B cell (primary cell): ENCODE results near the gene PHLDB3. TPM values are rescaled to one million over a fixed set of nuclear protein-coding genes. Genes with fewer than 3 reads are reported as not detected.

ENCODE experiments used
- ATAC-seq: fragments of 200-7000 bp; cut with Tn5 transposase; one replicate; pipeline ENCODE4 v1.10.0; 2021; ENCODE audit warnings: low read depth, mild to moderate bottlenecking, moderate number of reproducible peaks, moderate library complexity
- CTCF ChIA-PET: fragments of 350-600 bp; sonication (Branson Sonifier 250); formaldehyde crosslinking; loops from one replicate; lab custom pipeline; 2021; ENCODE audit warnings: antibody characterized with exemption, inconsistent platforms; lab: Charles Lee
- POLR2A ChIA-PET: fragments of 350-600 bp; sonication (Branson Sonifier 250); formaldehyde crosslinking; loops from one replicate; lab custom pipeline; 2021; ENCODE audit warnings: antibody characterized with exemption; lab: Charles Lee
- DNase-seq: peaks from one replicate; pipeline ENCODE4 v3.0.0; 2013
- H2AFZ ChIP-seq: 2 replicates; pipeline ENCODE4 v1.6.1; 2012; ENCODE audit warnings: mild to moderate bottlenecking, low read depth, low read length; ENCODE audit not compliant: insufficient read depth, poor library complexity, severe bottlenecking
- H3K27ac ChIP-seq, 2 donors: 1 replicate in 1 of 2; 2 replicates in 1 of 2; pipeline ENCODE4 v1.5.1; 2012 to 2013; ENCODE audit warnings: low read length in 2 of 2, mild to moderate bottlenecking in 2 of 2, moderate library complexity in 1 of 2
- H3K27me3 ChIP-seq, 4 experiments: fragments of 200-600 bp in 1 of 4; sonication (generic) in 1 of 4; replicated peaks in 1 of 4; 1 replicate in 2 of 4; 2 replicates in 2 of 4; pipeline versions ENCODE4 v1.6.1 to v1.7.0; 2013 to 2016; ENCODE audit warnings: low read length in 3 of 4, mild to moderate bottlenecking in 2 of 4, mixed read lengths in 1 of 4, moderate library complexity in 1 of 4; ENCODE audit not compliant: insufficient read depth in 4 of 4, control insufficient read depth in 3 of 4; ENCODE audit errors: control extremely low read depth in 1 of 4
- H3K36me3 ChIP-seq, 2 experiments: replicated peaks in 1 of 2; 1 replicate in 1 of 2; 2 replicates in 1 of 2; pipeline versions ENCODE4 v1.6.1 to v1.7.1; 2013; ENCODE audit warnings: low read length in 1 of 2; ENCODE audit not compliant: insufficient read depth in 2 of 2, control insufficient read depth in 1 of 2; ENCODE audit errors: control extremely low read depth in 1 of 2, extremely low read depth in 1 of 2
- H3K4me1 ChIP-seq, 2 donors: fragments of 200-600 bp in 1 of 2; sonication (generic) in 1 of 2; 1 replicate in 1 of 2; 2 replicates in 1 of 2; pipeline versions ENCODE4 v1.5.1 to v1.6.1; 2013 to 2017; ENCODE audit warnings: low read length in 2 of 2; ENCODE audit not compliant: control insufficient read depth in 2 of 2, insufficient read depth in 2 of 2
- H3K4me2 ChIP-seq: replicated peaks from 2 replicates; pipeline ENCODE3; 2012; ENCODE audit warnings: mild to moderate bottlenecking, low read depth, low read length; ENCODE audit not compliant: poor library complexity, severe bottlenecking
- H3K4me3 ChIP-seq, 5 experiments: fragments of 200-600 bp in 1 of 5; sonication (generic) in 1 of 5; 1 replicate in 3 of 5; 2 replicates in 2 of 5; pipeline versions ENCODE4 v1.5.1 to v1.7.0; 2011 to 2016; ENCODE audit warnings: low read length in 4 of 5, mild to moderate bottlenecking in 4 of 5, low read depth in 2 of 5, control low read depth in 1 of 5, moderate library complexity in 1 of 5; ENCODE audit not compliant: insufficient read depth in 1 of 5; ENCODE audit errors: control extremely low read depth in 1 of 5, extremely low read depth in 1 of 5
- H3K79me2 ChIP-seq: fragments of 200-600 bp; sonication (generic); one replicate; pipeline ENCODE4 v1.6.0; 2016; ENCODE audit warnings: low read length; ENCODE audit not compliant: control insufficient read depth, insufficient read depth
- H3K9ac ChIP-seq: fragments of 200-600 bp; sonication (generic); 2 replicates; pipeline ENCODE4 v1.6.1; 2017; ENCODE audit warnings: mild to moderate bottlenecking, low read length, moderate library complexity
- H3K9me3 ChIP-seq, 3 donors: one replicate each; pipeline versions ENCODE4 v1.6.1 to v1.7.1; 2013; ENCODE audit warnings: low read length in 2 of 3; ENCODE audit not compliant: control insufficient read depth in 2 of 3, insufficient read depth in 1 of 3; ENCODE audit errors: control extremely low read depth in 1 of 3
- H4K20me1 ChIP-seq: 2 replicates; pipeline ENCODE4 v1.6.0; 2012; ENCODE audit warnings: mild to moderate bottlenecking, low read length; ENCODE audit not compliant: insufficient read depth, control insufficient read depth, poor library complexity, severe bottlenecking
- H3K27ac Mint-ChIP-seq: one replicate; pipeline ENCODE4 v1.8.0; 2021; ENCODE audit warnings: mixed read lengths
- H3K27me3 Mint-ChIP-seq: one replicate; pipeline ENCODE4 v1.8.0; 2021; ENCODE audit warnings: mixed read lengths
- H3K4me1 Mint-ChIP-seq: one replicate; pipeline ENCODE4 v1.8.0; 2021; ENCODE audit warnings: mixed read lengths
- H3K4me3 Mint-ChIP-seq: one replicate; pipeline ENCODE4 v1.8.0; 2021; ENCODE audit warnings: mixed read lengths
- H3K9me3 Mint-ChIP-seq: one replicate; pipeline ENCODE4 v1.8.0; 2022; ENCODE audit warnings: mixed read lengths; ENCODE audit not compliant: insufficient read depth
- CTCF ChIP-seq: fragments of 200-600 bp; IDR thresholded peaks from one replicate; pipeline ENCODE4 v1.8.0; 2022; ENCODE audit warnings: antibody characterized with exemption, mild to moderate bottlenecking
- EZH2 ChIP-seq: IDR thresholded peaks from 2 replicates; pipeline ENCODE4 v1.6.1; 2012; ENCODE audit warnings: borderline replicate concordance, low read depth, mild to moderate bottlenecking, moderate library complexity, low read length; ENCODE audit not compliant: insufficient read depth, poor library complexity, severe bottlenecking
- WGBS: methylation state at CpG from one replicate; pipeline ENCODE4 v1.1.5; 2013; ENCODE audit warnings: missing lambda C conversion rate; ENCODE audit not compliant: insufficient coverage; 5-methylcytosine and 5-hydroxymethylcytosine counted together
- intact Hi-C: fragments of 100-400 bp; cut with micrococcal nuclease; formaldehyde crosslinking; loops from one replicate; pipeline ENCODE4 v1.10.0; 2022
- polyA plus RNA-seq: library from polyadenylated mRNA; depleted of rRNA; stranded (reverse); fragments of >200 nt; gene quantifications from 2 replicates; pipeline ENCODE4 v1.2.3, GENCODE V29; 2012
- total RNA-seq, 2 donors: library from RNA; stranded (reverse); fragments of 120-200 nt in 1 of 2; gene quantifications; 1 replicate in 1 of 2; 2 replicates in 1 of 2; pipeline versions ENCODE4 v1.2.3 to v1.2.4, GENCODE V29; 2013 to 2022

Gene PHLDB3
- total and polyA plus RNA-seq, 2 donors (not counting 1 experiment from before 2014, with no cell fraction given), result 10.2 to 30.7 TPM

GRCh38 chr19:43476606-43477005, 27.9 kb downstream of the PHLDB3 start:
- Histone ChIP-seq H3K9ac (no peak overlapping the region), H2AFZ (no peak overlapping the region), H3K4me1 (peaks cover 4 to 13% of the 10 kb centered on the region in 2 donors), H3K27me3 (no peaks in the 10 kb centered on the region), H3K79me2 (no peaks in the 10 kb centered on the region), H3K27ac (no peak overlapping the region), H3K36me3 (peaks cover 0 to 8% of the 10 kb centered on the region in 2 experiments), H4K20me1 (no peaks in the 10 kb centered on the region), H3K9me3 (no peaks in the 10 kb centered on the region), H3K4me2 (no peak overlapping the region), H3K4me3 (no peak overlapping the region)
- ChIA-PET POLR2A (interaction anchor here (0.6 kb wide), 1 partner anchor 260 kb away, joined by 3 read pairs; no protein-coding TSS in a partner anchor), CTCF (no interaction called here)
- H3K4me1 Mint-ChIP-seq, result peaks cover 13% of the 10 kb centered on the region
- no peak for DNase-seq
- no peak overlapping the region for H3K27ac Mint-ChIP-seq
- no peak for ATAC-seq
- TF ChIP-seq EZH2 (no peak), CTCF (no peak)
- intact Hi-C loops, result loop anchor here (5.0 kb wide), 1 partner anchor 41 kb away; no protein-coding TSS in a partner anchor
- H3K9me3 Mint-ChIP-seq, result no peaks in the 10 kb centered on the region
- H3K27me3 Mint-ChIP-seq, result no peaks in the 10 kb centered on the region
- H3K4me3 Mint-ChIP-seq, result no peak overlapping the region

- CTCF ChIA-PET, result interaction anchor here (1.2 to 3.4 kb wide), 3 partner anchors 12 to 47 kb away, joined by 3 to 11 read pairs (median 5); no protein-coding TSS in a partner anchor
Observed at GRCh38 chr19:43474986-43475705, 29.4 kb downstream of the PHLDB3 start.

More at GRCh38 chr19:43474986-43475705, 29.4 kb downstream of the PHLDB3 start:
- Mint-ChIP-seq H3K9me3 (no peaks in the 10 kb centered on the region), H3K4me1 (peaks cover 13% of the 10 kb centered on the region), H3K27me3 (no peaks in the 10 kb centered on the region), H3K27ac (peak overlapping the region; percentile 92), H3K4me3 (peak overlapping the region; percentile 90)
- Histone ChIP-seq H3K4me1 (peaks cover 4 to 13% of the 10 kb centered on the region in 2 donors), H3K36me3 (peaks cover 0 to 8% of the 10 kb centered on the region in 2 experiments), H3K4me2 (peak overlapping the region; percentile 74), H3K79me2 (no peaks in the 10 kb centered on the region), H4K20me1 (no peaks in the 10 kb centered on the region), H3K4me3 (peak overlapping the region; percentile 45 to 66 (median 52)), H3K27me3 (no peaks in the 10 kb centered on the region), H3K27ac (peak overlapping the region; percentile 50 to 84), H3K9ac (peak overlapping the region; percentile 47), H2AFZ (peak overlapping the region; percentile 46), H3K9me3 (no peaks in the 10 kb centered on the region)
- POLR2A ChIA-PET, result no interaction called here
- 6% methylated on average over 44 of the region's 46 CpGs for WGBS
- intact Hi-C loops, result loop anchor here (1.0 to 5.0 kb wide), 4 partner anchors 12 to 121 kb away; partner anchors contain the start of genes IRGQ, PHLDB3 and ZNF576
- peak; percentile 98 for ATAC-seq
- peak; percentile 98 for DNase-seq
- TF ChIP-seq EZH2 (no peak), CTCF (no peak)
